Vagina (tissue), 2 donors: ENCODE data around the gene HCN3. TPM values are rescaled to one million over a fixed set of nuclear protein-coding genes. Genes with fewer than 3 reads are reported as not detected.

Source experiments
- DNase-seq, 2 donors: peaks; one replicate each; pipeline ENCODE4 v3.0.0-alpha.2; 2017; ENCODE audit errors: extremely low spot score in 2 of 2
- H3K27ac ChIP-seq: fragments of 200-600 bp; sonication (generic); one replicate; pipeline ENCODE4 v1.5.1; 2019
- H3K27me3 ChIP-seq: fragments of 200-600 bp; sonication (generic); one replicate; pipeline ENCODE4 v1.5.1; 2019
- H3K36me3 ChIP-seq, 2 donors: fragments of 200-600 bp; sonication (generic); one replicate each; pipeline ENCODE4 v1.5.1; 2017 to 2019
- H3K4me1 ChIP-seq: fragments of 200-600 bp; sonication (generic); one replicate; pipeline ENCODE4 v1.5.1; 2019
- H3K4me3 ChIP-seq, 2 donors: fragments of 200-600 bp; sonication (generic); 1 replicate in 1 of 2; 2 replicates in 1 of 2; pipeline ENCODE4 v1.5.1; 2016 to 2019
- H3K9me3 ChIP-seq: fragments of 200-600 bp; sonication (generic); one replicate; pipeline ENCODE4 v1.5.1; 2019
- CTCF ChIP-seq, 3 experiments: fragments of 450-650 bp in 2 of 3; fragments of 200-600 bp in 1 of 3; sonication (generic) in 1 of 3; IDR thresholded peaks; one replicate each; pipeline ENCODE4 v1.5.1; 2017 to 2019; ENCODE audit warnings: antibody characterized with exemption in 3 of 3, mild to moderate bottlenecking in 2 of 3, moderate library complexity in 2 of 3
- POLR2A ChIP-seq, 2 donors: fragments of 450-650 bp; IDR thresholded peaks; one replicate each; pipeline ENCODE4 v1.6.1; 2017; ENCODE audit warnings: antibody characterized with exemption in 2 of 2, mild to moderate bottlenecking in 2 of 2, moderate library complexity in 2 of 2
- POLR2AphosphoS5 ChIP-seq, 2 donors: sonication (generic); formaldehyde crosslinking; IDR thresholded peaks; one replicate each; pipeline ENCODE4 v1.9.0; 2017; ENCODE audit warnings: antibody characterized with exemption in 2 of 2, mild to moderate bottlenecking in 2 of 2, low read depth in 1 of 2; ENCODE audit not compliant: insufficient read depth in 1 of 2
- intact Hi-C: fragments of 100-400 bp; cut with DNase I; formaldehyde crosslinking; loops from one replicate; pipeline ENCODE4 v1.15.1; 2023
- total RNA-seq: library from RNA; depleted of rRNA; stranded (reverse); fragments of >200 nt; gene quantifications from one replicate; pipeline ENCODE4 v1.2.3, GENCODE V29; 2016

Gene HCN3
- total RNA-seq, 1 donor from 2014 or later: 4.2 TPM

GRCh38 chr1:155251566-155251965, 25.7 kb upstream of the HCN3 start:
- TF ChIP-seq POLR2AphosphoS5 (IDR thresholded peaks at IDR 0.05; ENCODE audit: insufficient read depth in 1 of 2, low read depth in 1 of 2) (no peak), POLR2A (IDR thresholded peaks at IDR 0.05) (no peak), CTCF (IDR thresholded peaks at IDR 0.05) (no peak)
- Histone ChIP-seq H3K27ac (no peak overlapping the region), H3K9me3 (no peaks in the 10 kb centered on the region), H3K4me3 (no peak overlapping the region), H3K27me3 (no peaks in the 10 kb centered on the region), H3K36me3 (peaks cover 0 to 9% of the 10 kb centered on the region in 2 donors), H3K4me1 (peaks cover 31% of the 10 kb centered on the region)
- no peak for DNase-seq
- intact Hi-C loops: loop anchor here (5.0 kb wide), 2 partner anchors 71 to 341 kb away; partner anchors contain the start of gene RUSC1

- H3K9me3 ChIP-seq: no peaks in the 10 kb centered on the region
- intact Hi-C loops: loop anchor here (5.0 kb wide), 2 partner anchors 69 to 339 kb away; partner anchors contain the start of gene RUSC1
- H3K27ac ChIP-seq: no peak overlapping the region
- no peak for TF ChIP-seq POLR2A (IDR thresholded peaks at IDR 0.05)
- TF ChIP-seq CTCF (IDR thresholded peaks at IDR 0.05): no peak
- no peak for TF ChIP-seq POLR2AphosphoS5 (IDR thresholded peaks at IDR 0.05; ENCODE audit: insufficient read depth in 1 of 2, low read depth in 1 of 2)
- peaks cover 0 to under 1% of the 10 kb centered on the region in 2 donors for H3K36me3 ChIP-seq
- no peaks in the 10 kb centered on the region for H3K27me3 ChIP-seq
- no peak overlapping the region for H3K4me3 ChIP-seq
- no peak for DNase-seq
- H3K4me1 ChIP-seq: peaks cover 32% of the 10 kb centered on the region
Observed at GRCh38 chr1:155253208-155253607, 24.1 kb upstream of the HCN3 start.

GRCh38 chr1:155253797-155254196, 23.5 kb upstream of the HCN3 start:
- no peaks in the 10 kb centered on the region for H3K27me3 ChIP-seq
- no peak for DNase-seq
- H3K36me3 ChIP-seq: peaks cover 0 to 5% of the 10 kb centered on the region in 2 donors
- H3K9me3 ChIP-seq: no peaks in the 10 kb centered on the region
- peak overlapping the region; percentile 78 to 86 for H3K4me3 ChIP-seq
- TF ChIP-seq POLR2A (IDR thresholded peaks at IDR 0.05) (no peak), POLR2AphosphoS5 (IDR thresholded peaks at IDR 0.05; ENCODE audit: insufficient read depth in 1 of 2, low read depth in 1 of 2) (no peak), CTCF (IDR thresholded peaks at IDR 0.05) (no peak)
- intact Hi-C loops: loop anchor here (5.0 kb wide), 2 partner anchors 69 to 339 kb away; partner anchors contain the start of gene RUSC1
- peak overlapping the region; percentile 96 for H3K27ac ChIP-seq
- H3K4me1 ChIP-seq: peaks cover 32% of the 10 kb centered on the region

GRCh38 chr1:155254228-155254713, 23.0 kb upstream of the HCN3 start:
- TF ChIP-seq CTCF (IDR thresholded peaks at IDR 0.05) (no peak), POLR2A (IDR thresholded peaks at IDR 0.05) (no peak), POLR2AphosphoS5 (IDR thresholded peaks at IDR 0.05; ENCODE audit: insufficient read depth in 1 of 2, low read depth in 1 of 2) (no peak)
- intact Hi-C loops: loop anchor here (5.0 kb wide), 2 partner anchors 68 to 338 kb away; partner anchors contain the start of gene RUSC1
- no peaks in the 10 kb centered on the region for H3K9me3 ChIP-seq
- peak overlapping the region; percentile 96 for H3K27ac ChIP-seq
- DNase-seq: no peak
- peaks cover 32% of the 10 kb centered on the region for H3K4me1 ChIP-seq
- H3K27me3 ChIP-seq: no peaks in the 10 kb centered on the region
- H3K4me3 ChIP-seq: peak overlapping the region; percentile 78 to 86
- peaks cover 0 to 6% of the 10 kb centered on the region in 2 donors for H3K36me3 ChIP-seq

- no peak for TF ChIP-seq CTCF (IDR thresholded peaks at IDR 0.05)
- no peak for TF ChIP-seq POLR2AphosphoS5 (IDR thresholded peaks at IDR 0.05; ENCODE audit: insufficient read depth in 1 of 2, low read depth in 1 of 2)
- no peak for TF ChIP-seq POLR2A (IDR thresholded peaks at IDR 0.05)
- H3K4me3 ChIP-seq: peak overlapping the region; percentile 78 to 86
- peaks cover 32% of the 10 kb centered on the region for H3K4me1 ChIP-seq
- H3K9me3 ChIP-seq: no peaks in the 10 kb centered on the region
- no peak for DNase-seq
- intact Hi-C loops: loop anchor here (5.0 kb wide), 2 partner anchors 68 to 338 kb away; partner anchors contain the start of gene RUSC1
- H3K36me3 ChIP-seq: peaks cover 0 to 8% of the 10 kb centered on the region in 2 donors
- no peaks in the 10 kb centered on the region for H3K27me3 ChIP-seq
- peak overlapping the region; percentile 96 for H3K27ac ChIP-seq
Observed at GRCh38 chr1:155254714-155255242, 22.5 kb upstream of the HCN3 start.
